Measurements from ENCODE around the gene LINGO3. TPM values are rescaled to one million over a fixed set of nuclear protein-coding genes. Genes with fewer than 3 reads are reported as not detected.

LINGO3 gene
- total and polyA plus RNA-seq, 10 of the 15 experiments (the other 5 are each of a cell fraction or from before 2014, with no cell fraction given): 0.09 to 2.0 (median 0.40) TPM; not detected in 5

GRCh38 chr19:2328401-2329148 is 20.6 kb upstream of the LINGO3 start, which contains the start of the genes LSM7 and SPPL2B:
Gene LSM7 (minus strand): TSS chr19:2328586. CDS start chr19:2328566, 20 bp downstream.
Gene SPPL2B (plus strand): TSS chr19:2328684. CDS start chr19:2328710, 26 bp downstream.
- POLR2A ChIA-PET: interaction anchor here (0.6 to 1.9 kb wide), 11 partner anchors 12 to 292 kb away, joined by 3 to 7 read pairs (median 4); partner anchors contain the start of gene GADD45B
- TF ChIP-seq ATF3 (IDR thresholded peaks at IDR 0.05; ENCODE audit: borderline replicate concordance, extremely low read depth, low read depth, low read length) (peak; percentile 45; the same call in 1 of the 2 replicates), KAT2A (conservative IDR thresholded peaks at IDR 0.05; ENCODE audit: control insufficient read depth, low read depth, low read length) (no peak), TCF3 (IDR thresholded peaks at IDR 0.05; ENCODE audit: borderline replicate concordance, insufficient read depth, low read depth, low read length) (no peak), GATAD2B (conservative IDR thresholded peaks at IDR 0.05; ENCODE audit: low read depth) (peak; percentile 83), NR2C1 (IDR thresholded peaks at IDR 0.05) (peak; percentile 98), BHLHE40 (IDR thresholded peaks at IDR 0.05; ENCODE audit: borderline replicate concordance in 1 of 2, low read depth in 2 of 2, low read length in 1 of 2) (peak; percentile 6 to 55; a peak in 1 of 4 replicates), DPF2 (IDR thresholded peaks at IDR 0.05) (peak; percentile 70), SMC3 (IDR thresholded peaks at IDR 0.05; ENCODE audit: borderline replicate concordance, low read length) (no peak), FOXM1 (IDR thresholded peaks at IDR 0.05; ENCODE audit: low read depth, low read length) (no peak), ATF7 (IDR thresholded peaks at IDR 0.05; ENCODE audit: low read depth) (no peak), ETV6 (conservative IDR thresholded peaks at IDR 0.05 in 1 of 2, IDR thresholded peaks at IDR 0.05 in 1 of 2; ENCODE audit: borderline replicate concordance in 1 of 2, low read depth in 1 of 2) (no peak), NFIC (IDR thresholded peaks at IDR 0.05; ENCODE audit: low read depth, low read length) (no peak), RFX5 (IDR thresholded peaks at IDR 0.05; ENCODE audit: low read depth, low read length) (peak; percentile 35; the same call in 1 of the 2 replicates), HSF1 (IDR thresholded peaks at IDR 0.05; ENCODE audit: low read depth, low read length) (no peak), SRF (IDR thresholded peaks at IDR 0.05; ENCODE audit: low read depth in 2 of 2, low read length in 2 of 2) (no peak), POLR2AphosphoS5 (IDR thresholded peaks at IDR 0.05; ENCODE audit: low read length) (peak; percentile 90), LARP7 (IDR thresholded peaks at IDR 0.05) (peak; percentile 91), MLLT1 (IDR thresholded peaks at IDR 0.05) (peak; percentile 26; the same call in 1 of the 2 replicates), TBL1XR1 (IDR thresholded peaks at IDR 0.05; ENCODE audit: low read depth, low read length) (peak; percentile 96)

More at GRCh38 chr19:2328401-2329148, 20.6 kb upstream of the LINGO3 start, which contains the start of the genes LSM7 and SPPL2B:
- intact Hi-C loops (cut with micrococcal nuclease; ENCODE audit: unreplicated experiment): loop anchor here (1.0 to 5.0 kb wide), 4 partner anchors 39 to 294 kb away; partner anchors contain the start of genes PLEKHJ1 and SF3A2
- ChIA-PET SMC1A (ENCODE audit: uncharacterized antibody, unreplicated experiment) (interaction anchor here (0.6 to 1.7 kb wide), 7 partner anchors 40 to 292 kb away, joined by 3 to 8 read pairs (median 3); no protein-coding TSS in a partner anchor), CTCF (interaction anchor here (1.0 to 2.1 kb wide), 8 partner anchors 12 to 283 kb away, joined by 3 to 11 read pairs (median 4); no protein-coding TSS in a partner anchor), RAD21 (ENCODE audit: unreplicated experiment) (interaction anchor here (0.9 to 1.6 kb wide), 5 partner anchors 39 to 172 kb away, joined by 3 to 10 read pairs (median 3); no protein-coding TSS in a partner anchor)
- BruUV-seq (replicated peaks): no TSS peak
- peak; percentile 66 for ATAC-seq
- H3K9me3 ChIP-seq (replicated peaks; ENCODE audit: control insufficient read depth, insufficient read depth, low read length): no peaks in the 10 kb centered on the region
- H3K36me3 ChIP-seq (ENCODE audit: control insufficient read depth in 2 of 2, insufficient read depth in 2 of 2, low read length in 1 of 2): no peaks in the 10 kb centered on the region
- in situ Hi-C loops (cut with MboI): no loop called here
- H2AFZ ChIP-seq (ENCODE audit: control insufficient read depth, low read depth, low read length): peak within 1 kb of the TSS; percentile 72
- WGBS (ENCODE audit: insufficient coverage, insufficient replicate concordance, low lambda C conversion rate, missing lambda C conversion rate): under 1% methylated on average over 74 of the region's 89 CpGs
- H3K4me2 ChIP-seq (ENCODE audit: control insufficient read depth, insufficient read depth): peak within 1 kb of the TSS; percentile 90
- H3K4me3 ChIP-seq: peak within 1 kb of the TSS; percentile 90
- peaks cover 35% of the 10 kb centered on the region for H3K4me1 ChIP-seq (ENCODE audit: control insufficient read depth, insufficient read depth, low read length)
- no peaks in the 10 kb centered on the region for H3K27me3 ChIP-seq (replicated peaks in 1 of 2; ENCODE audit: control insufficient read depth in 2 of 2, insufficient read depth in 2 of 2, low read length in 1 of 2)
- H3K79me2 ChIP-seq (ENCODE audit: control insufficient read depth, insufficient read depth, low read length): peaks cover 61% of the 10 kb centered on the region
- 0 out of 2 replicates have a peak, but pooled peaks cover 3% of the 10 kb centered on the region for H4K20me1 ChIP-seq (ENCODE audit: control insufficient read depth, insufficient read depth)
- FAIRE-seq: peak; percentile 84
- H3K9ac ChIP-seq (ENCODE audit: control insufficient read depth, insufficient read depth, low read length): peak within 1 kb of the TSS; percentile 72
- peak; percentile 64 for DNase-seq (ENCODE audit: low read depth, low spot score)
- H3K27ac ChIP-seq (ENCODE audit: control insufficient read depth, insufficient read depth): peak within 1 kb of the TSS; percentile 76

All from GM12878 (cell line).